Activated CD4-positive, alpha-beta T cell treated with anti-CD3 and anti-CD28 coated beads, Interleukin-2, amount 50 U/mL, for 4 hours (primary cell): ENCODE results near the gene NOS1AP.
"Not testable (repeated sequence)": the region's sequence is repeated elsewhere in the genome, so short reads cannot be mapped to it uniquely, and the experiment has no call there.

Experiments used
- DNase-seq, 2 experiments: peaks; one replicate each; pipeline ENCODE4 v3.0.0-alpha.2; 2020

The NOS1AP gene

DNA sequence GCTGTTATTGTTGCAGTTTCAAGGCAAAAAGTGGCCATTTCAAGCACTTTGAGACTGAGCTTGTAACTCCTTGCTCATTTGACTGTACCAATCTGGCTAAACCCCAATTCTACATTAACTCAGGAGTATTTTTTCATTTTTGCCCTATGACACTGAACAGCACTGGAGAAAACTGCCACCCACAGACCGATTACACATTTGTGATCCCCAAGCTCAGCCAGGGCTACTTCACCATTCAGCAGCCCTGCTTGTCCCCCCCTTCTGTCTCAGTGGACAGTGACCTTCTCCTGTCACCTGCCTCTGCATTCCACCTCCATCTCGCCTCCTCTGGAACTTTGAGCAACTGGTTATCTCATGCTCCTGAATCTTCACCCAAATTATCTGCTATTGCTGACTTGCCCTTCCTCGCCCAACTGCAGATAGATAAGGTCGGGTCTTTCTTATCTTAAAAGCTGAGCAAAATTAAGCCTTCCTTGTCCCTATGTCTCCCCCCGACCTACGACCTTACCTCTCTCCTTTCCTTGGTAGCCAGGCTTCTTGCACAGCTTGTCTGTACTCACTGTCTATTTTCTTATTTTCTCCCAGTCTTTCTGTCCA lies 281.9 kb downstream of the NOS1AP start:
- DNase-seq = no peak

DNA sequence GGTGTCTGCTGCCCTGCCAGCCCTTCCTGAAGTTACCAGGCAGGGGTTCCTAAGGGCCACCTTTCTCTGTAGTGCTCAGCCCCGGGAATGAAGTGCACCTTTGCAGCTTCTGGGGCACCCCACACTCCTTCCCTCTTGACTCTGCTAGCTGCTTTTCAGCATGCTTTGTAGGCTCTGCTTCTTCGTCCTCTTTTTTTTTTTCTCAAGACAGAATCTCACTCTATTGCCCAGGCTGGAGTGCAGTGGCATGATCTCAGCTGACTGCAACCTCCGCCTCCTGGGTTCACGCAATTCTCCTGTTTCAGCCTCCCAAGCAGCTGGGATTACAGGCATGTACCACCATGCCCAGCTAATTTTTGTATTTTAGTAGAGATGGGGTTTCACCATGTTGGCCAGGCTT lies 282.4 kb downstream of the NOS1AP start:
- DNase-seq = not testable (repeated sequence)

DNA sequence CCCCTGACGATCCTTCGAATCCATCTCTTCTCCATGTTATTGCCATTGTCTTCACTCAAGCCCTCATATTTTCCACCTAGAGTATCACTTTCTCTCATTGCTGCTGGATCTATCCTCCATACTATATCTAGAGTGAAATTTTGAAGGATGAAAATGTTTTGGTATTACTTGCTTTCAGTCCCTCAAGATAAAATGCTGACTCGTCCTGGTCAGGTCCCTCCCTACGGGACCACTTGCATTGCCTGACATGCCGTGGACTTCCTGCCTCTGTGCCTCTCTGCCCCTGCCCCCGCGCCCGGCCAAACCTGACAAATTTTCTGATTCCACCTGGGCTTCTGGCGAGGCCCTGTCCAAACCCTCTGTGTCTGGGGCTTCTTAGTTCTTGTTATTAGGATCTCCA lies 283.6 kb downstream of the NOS1AP start:
- no peak for DNase-seq

DNA sequence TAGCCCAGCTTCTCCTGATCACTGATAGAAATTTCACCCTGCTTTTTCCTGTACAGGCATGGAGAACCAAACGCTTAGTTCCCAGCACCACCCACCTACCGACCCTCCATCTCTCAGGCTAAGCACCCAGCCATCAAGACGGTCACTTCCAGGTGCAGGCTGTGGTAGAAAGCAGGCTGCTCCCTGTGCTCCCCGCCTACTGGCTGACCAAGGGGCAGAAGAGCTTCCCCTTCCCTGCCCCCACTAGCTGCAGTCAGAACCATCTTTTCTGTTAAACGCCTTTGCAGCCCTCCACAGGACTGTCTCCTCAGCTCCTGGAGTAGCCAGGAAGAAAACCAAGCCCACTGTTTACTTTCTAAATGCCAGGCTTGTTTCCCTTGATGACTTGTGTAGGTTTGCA lies 284.2 kb downstream of the NOS1AP start:
- no peak for DNase-seq

DNA sequence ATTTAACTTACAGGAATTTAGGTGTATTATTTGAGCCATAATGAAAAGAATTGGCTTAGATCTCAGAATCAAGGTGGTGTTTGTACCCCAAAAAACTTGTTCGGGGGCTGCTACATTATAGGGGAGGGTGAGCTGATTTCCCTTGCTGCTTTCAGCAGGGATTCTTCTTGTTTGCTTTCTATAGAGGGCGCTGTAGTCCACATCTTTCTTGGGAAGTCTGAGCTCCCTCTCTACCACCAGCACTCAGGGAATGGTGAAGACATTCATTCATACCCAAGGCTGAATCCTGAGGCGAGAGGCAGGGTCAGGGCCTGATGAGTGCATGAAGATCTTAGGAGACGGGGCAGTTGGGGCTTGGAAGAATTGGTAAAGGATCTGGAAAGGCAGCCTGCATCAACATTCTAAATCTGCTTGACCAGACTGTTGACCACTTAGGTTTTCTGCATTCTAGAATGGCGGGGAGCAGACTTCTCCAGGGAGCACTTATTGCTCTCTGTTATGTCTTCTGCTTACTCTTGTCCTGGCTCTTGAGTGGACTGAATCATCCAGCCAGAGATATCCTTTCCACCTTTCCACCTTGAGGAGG lies 288.3 kb downstream of the NOS1AP start:
- no peak for DNase-seq

DNA sequence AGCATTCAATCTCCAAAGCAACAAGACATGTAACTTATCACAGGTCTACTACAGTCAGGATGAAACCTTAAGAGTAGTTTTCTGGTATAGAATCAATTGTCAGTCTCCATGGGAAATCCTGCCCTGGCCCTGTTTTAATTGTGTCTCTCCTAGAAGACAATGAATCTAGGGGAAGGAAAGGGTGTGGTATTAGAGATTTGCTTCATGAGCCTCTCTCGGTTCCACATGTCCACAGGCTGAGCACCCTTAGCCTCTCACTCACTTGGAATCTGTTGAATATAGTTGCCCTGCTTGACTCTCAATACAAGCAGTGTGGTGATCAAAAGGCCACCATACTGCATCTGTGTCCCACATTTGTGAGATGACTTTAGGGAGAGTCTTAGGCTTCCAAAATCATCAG lies 289.4 kb downstream of the NOS1AP start:
- DNase-seq = no peak

DNA sequence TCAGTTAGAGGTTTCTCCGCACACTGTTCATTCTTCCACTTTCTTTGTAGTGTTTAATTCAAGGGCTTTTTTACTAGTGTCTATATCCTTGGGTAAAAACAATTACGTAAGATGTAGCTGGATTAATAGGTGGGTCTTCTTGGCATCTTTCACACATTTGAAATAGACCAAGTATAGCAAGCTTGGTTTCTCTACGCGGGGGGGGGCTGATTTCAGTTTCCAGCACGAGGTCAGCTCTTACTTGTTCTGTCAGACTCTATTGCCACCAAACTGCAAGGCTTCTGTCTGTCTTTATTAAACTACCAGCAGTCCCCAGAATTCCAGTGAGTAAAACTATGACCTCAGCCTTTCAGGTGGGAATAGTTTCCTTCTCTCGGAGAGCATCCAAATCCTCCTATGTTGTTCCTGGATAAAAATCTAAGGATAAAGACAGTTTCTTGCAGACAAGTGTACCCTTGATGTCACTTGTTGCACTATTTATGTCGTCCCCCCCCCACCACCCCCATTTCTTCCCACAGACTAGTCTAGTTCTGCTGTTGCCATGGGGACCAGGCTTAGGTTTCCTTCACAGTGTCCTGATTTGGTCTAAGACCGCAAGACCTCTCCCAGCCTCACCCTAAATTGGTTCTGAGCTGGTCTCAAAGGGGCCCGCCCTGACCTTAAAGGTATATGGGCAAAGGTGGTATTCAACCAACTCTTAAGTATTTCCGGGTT lies 290.2 kb downstream of the NOS1AP start:
- no peak for DNase-seq

DNA sequence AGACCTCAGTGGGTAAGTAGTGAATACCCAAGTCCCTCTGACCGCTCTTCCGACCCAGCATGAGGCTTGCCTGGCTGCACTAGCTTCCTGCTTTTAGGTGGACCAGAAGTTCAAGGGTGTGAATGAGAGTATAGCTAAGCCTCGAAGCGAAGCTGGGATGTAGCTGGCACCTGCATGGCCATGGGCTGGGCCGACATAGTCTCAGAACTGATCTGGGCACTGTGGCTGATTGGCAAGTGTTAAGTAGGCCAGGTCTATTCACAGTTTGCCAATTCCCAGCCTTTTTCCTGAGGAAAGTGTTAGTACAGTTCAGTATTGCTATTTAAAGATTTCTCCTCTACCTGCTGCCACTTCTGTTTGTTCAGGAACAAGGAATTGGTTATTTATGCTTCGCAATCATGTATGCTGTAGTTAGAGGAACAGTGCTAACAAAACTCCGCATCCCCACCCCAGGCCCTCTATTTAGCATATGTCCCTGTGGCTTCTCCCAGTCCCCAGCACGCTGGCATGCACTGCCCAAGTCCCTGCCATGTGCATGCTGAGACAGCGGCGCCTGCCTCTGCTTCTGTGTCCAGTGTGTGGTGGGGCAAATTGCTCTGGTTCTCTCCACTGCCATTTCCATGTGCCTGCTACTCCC lies 290.9 kb downstream of the NOS1AP start:
- no peak for DNase-seq

DNA sequence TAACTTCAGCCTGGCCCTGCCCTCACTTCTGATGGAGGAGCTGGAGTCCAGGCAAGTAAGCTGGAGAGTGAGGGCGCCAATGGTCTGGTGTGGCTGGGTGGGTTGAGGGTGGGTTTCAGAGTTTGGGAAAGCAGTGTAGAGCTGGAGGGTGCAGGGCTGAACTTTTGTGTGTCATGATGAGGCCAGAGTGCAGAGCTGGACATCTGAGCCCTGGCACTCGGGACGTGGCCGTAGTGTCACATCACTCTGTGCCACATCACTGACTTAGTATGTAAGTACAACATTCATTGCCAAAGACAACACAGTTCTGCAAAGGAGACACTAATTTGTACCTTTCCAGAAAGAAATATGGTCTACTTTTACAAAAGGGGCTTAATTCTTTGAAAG lies 291.4 kb downstream of the NOS1AP start:
- DNase-seq = no peak

DNA sequence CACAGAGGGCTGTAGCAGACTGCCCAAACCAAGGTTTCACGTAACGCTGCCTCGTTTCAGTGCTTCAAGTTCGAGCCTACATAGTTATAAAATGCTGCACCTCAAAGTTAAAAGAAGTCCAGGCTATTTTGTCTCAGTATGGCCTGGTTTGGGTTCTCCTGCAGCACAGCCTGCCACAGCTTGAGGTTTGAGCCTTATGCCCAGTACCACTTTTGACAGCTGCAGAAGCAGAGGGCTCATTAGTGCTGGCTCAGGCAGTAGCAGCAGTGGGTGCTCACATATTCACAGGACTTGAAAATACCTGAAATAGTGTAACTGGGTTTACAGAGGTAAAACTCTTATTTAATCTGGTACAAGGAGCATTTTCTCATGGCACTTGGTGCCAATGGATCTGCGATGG lies 291.9 kb downstream of the NOS1AP start:
- no peak for DNase-seq

DNA sequence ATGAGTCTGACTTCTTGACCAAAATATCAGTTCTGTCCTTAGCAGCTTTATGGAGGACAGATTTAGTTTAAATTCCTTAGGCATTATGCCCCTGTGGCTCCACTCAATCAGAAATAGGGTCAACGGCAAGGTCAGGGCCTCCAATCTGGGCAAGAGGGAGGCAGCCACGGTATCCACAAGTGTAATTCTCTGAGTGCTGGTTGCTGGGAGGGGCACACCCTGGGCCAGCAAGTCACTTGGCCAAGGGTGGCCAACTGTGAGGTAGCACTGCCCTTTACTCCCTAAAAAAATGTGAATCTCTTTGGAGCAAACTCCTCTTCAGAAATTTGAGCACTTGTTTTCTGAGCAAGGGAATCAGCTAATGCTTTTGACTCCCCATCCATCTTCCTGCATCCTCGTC lies 294.3 kb downstream of the NOS1AP start:
- no peak for DNase-seq

DNA sequence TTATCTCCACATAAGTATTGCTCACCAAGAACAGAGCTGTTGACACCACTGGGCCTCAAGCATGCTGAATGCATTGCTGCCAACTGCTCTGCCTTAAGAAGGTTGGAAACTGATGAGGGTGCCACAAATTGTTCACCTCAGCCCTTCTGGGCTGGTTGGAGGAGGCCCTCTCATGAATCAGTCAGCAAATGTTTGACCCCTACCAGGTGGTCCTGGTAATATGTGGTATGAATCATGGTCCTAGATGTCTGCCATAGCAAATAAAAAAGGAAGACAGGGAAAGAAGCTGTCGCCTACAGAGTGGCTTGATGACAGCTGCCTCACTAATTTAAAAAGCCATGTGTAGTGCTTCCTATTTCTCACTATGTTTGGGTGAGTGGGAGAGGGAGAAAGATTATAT lies 295.0 kb downstream of the NOS1AP start:
- no peak for DNase-seq

DNA sequence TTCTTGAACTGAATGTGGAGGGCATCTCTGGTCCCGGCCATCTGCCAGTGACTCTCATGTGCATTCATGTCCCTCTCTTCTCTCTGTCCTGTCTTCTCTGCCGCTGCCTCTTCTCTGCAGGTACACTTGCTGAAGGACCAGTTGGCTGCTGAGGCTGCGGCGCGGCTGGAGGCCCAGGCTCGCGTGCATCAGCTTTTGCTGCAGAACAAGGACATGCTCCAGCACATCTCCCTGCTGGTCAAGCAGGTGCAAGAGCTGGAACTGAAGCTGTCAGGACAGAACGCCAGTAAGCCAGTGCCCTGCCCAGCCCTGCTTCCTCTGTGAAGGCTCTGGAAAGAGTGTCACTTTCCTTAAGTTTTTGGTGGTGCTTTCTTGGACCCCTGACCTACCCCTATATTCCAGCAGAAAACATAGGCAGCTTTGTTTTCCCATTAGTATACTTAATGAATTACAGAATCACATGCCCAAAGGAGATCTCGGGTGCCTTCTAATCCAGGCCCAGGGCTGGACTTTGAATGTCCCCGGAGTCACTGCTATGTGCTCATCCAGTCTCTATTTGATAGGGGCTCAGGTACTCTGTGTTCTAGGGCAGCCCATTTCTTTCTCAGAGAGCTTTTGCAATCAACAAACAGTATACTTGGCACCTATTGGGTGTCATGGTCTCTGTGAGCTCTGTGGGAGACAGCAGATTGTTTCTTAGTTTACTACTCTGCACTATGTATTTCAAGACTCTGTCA lies 296.0 kb downstream of the NOS1AP start:
- DNase-seq = no peak

DNA sequence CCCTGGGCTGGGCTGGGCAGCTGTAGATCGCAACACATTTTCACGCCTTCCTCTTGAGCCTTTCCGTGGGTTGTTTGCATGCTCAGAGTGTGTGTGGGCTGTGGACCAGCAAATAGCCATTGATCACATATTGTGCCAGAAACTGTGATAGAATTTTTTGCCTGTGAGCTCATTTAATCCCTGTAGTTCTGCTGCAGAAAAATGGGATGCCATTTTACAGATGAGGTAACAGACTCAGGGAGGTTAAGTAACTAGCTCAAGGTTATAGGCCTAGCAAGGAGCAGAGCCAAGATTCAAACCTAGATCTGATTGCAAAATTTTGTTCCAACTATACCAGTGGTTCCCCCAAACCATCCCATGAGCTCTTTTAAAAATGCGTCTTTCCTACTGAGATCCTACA lies 296.7 kb downstream of the NOS1AP start:
- no peak for DNase-seq

DNA sequence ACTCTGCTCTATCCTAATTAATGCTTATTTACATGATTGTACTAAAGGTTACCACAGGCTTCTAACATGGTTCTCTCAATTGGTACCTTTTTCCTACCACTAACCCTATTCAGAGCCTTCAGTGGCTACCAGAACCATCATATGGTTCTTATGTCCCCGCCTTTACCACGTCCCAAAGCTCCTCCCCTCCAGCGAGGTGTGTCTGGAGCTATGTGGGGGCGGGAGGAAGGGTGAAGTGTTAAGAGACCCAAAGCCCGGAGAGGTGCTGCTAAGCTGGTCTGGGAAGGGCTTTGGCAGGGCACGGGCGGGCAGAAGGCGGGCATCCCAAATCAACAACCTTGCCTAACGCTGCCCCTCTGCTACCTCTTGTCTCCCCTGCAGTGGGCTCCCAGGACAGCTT lies 297.2 kb downstream of the NOS1AP start:
- no peak for DNase-seq

DNA sequence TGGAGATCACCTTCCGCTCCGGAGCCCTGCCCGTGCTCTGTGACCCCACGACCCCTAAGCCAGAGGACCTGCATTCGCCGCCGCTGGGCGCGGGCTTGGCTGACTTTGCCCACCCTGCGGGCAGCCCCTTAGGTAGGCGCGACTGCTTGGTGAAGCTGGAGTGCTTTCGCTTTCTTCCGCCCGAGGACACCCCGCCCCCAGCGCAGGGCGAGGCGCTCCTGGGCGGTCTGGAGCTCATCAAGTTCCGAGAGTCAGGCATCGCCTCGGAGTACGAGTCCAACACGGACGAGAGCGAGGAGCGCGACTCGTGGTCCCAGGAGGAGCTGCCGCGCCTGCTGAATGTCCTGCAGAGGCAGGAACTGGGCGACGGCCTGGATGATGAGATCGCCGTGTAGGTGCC lies 297.6 kb downstream of the NOS1AP start:
- DNase-seq = no peak

DNA sequence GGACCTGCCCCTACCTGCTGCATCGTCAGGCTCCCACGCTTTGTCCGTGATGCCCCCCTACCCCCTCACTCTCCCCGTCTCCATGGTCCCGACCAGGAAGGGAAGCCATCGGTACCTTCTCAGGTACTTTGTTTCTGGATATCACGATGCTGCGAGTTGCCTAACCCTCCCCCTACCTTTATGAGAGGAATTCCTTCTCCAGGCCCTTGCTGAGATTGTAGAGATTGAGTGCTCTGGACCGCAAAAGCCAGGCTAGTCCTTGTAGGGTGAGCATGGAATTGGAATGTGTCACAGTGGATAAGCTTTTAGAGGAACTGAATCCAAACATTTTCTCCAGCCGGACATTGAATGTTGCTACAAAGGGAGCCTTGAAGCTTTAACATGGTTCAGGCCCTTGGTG lies 298.3 kb downstream of the NOS1AP start:
- no peak for DNase-seq

DNA sequence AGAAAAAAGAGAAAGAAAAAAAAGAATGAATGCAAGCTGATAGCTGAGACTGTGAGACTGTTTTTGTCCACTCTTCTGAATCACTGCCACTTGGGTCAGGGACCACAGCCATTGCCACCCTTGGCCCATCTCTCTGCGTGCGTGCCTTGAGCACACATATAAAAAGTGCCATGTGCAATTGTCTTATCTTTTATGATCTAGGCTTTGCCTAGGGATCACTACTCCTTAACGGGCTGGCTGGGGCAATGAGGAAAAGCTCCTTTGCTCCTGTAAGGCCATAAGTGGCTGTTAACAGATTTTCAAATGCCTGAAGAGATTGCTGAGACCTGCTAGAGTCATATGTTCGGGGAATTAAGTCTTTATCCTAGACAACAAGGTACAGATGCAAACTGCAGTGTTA lies 299.0 kb downstream of the NOS1AP start:
- no peak for DNase-seq

DNA sequence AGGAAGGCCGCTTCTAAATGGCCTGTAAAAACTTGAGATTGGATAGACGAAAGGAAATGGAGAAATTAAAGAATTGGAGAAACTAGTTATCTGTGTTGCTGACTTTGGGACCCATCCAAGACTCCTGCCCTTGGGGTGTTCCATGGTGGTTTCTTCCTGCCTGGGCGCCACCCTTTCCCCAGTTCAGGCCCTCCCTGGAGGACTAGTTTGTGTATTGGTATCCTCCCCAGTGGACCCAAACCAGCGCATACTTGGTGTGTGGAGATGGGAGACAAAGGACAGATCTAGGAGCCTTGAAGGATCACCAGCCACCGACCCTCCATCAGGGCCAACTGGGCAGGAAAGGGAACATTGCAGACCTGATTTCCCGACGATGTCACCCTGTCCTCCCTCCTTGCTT lies 300.1 kb downstream of the NOS1AP start:
- no peak for DNase-seq

DNA sequence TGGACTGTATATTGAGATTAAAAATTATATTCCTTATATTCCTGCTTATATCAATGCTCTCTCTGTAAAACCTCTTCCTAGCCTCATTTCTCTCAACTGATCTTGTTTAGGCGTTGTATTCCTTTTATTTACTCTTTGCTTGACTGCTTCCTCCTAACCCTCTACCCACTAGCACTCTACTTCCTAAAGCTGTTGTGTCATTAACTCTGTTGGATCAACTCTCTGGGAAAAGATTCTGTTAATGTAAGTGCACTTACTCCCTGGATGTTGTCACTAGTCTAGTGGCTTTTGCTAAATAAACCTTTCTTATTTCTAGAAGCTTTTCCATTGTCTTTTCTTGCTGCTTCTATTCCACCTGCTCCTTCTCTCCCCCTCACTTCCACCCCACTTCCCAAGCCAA lies 300.7 kb downstream of the NOS1AP start:
- DNase-seq = no peak

DNA sequence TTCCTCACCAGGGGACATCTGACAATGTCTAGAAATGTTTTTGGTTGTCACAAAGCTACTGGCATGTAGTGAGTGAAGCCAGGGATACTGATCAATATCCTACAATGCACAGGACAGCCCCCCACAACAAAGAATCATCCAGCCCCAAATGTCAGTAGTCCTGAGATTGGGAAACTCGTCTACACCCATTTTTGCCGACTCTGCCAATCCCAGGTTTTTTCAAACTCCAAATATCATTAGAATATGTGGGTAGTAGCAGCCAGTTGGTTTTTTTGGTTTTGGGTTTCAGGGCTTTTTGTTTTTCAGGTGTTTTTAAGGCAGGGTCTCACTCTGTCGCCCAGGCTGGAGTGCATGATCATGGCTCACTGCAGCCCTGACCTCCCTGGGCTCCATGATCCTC lies 301.2 kb downstream of the NOS1AP start:
- DNase-seq = no peak

DNA sequence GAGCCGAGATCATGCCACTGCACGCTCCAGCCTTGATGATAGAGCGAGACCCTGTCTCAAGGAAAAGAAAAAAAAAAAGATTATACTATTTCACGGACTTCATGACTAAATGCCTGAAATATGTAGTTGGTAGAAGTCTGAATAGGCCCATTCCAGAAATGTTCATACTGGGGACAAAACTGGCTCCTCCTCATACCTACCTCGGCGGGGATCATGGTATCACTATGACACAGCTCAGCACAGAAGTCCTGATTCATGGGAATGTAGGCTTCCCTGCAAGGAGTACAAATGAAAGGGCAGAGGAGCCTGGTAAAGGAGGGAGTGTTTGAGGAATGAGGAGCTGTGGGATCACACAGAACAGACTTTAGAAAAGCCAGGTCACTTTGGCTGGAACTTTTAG lies 302.1 kb downstream of the NOS1AP start:
- no peak for DNase-seq
